ENCODE results near the gene KRTAP10-9. TPM values are rescaled to one million over a fixed set of nuclear protein-coding genes. Genes with fewer than 3 reads are reported as not detected.

Gene KRTAP10-9
- total and polyA plus RNA-seq, 2 of the 8 experiments (the other 6 are each of a cell fraction or from before 2014, with no cell fraction given) = not detected

- TF ChIP-seq RNF2 (IDR thresholded peaks at IDR 0.05; ENCODE audit: borderline replicate concordance, low read depth, low read length, missing control alignments, poor library complexity, severe bottlenecking) (no peak), BCL11A (IDR thresholded peaks at IDR 0.05; ENCODE audit: low read depth in 2 of 2, low read length in 2 of 2) (no peak), TAF7 (optimal IDR thresholded peaks at IDR 0.05; ENCODE audit: borderline replicate concordance, low read depth, low read length) (no peak)
Observed at GRCh38 chr21:44656868-44657267, 30.0 kb downstream of the KRTAP10-9 start (continued).

All from H1 (cell line).